ENCODE results near the gene DAGLA.

Gene DAGLA

DNA sequence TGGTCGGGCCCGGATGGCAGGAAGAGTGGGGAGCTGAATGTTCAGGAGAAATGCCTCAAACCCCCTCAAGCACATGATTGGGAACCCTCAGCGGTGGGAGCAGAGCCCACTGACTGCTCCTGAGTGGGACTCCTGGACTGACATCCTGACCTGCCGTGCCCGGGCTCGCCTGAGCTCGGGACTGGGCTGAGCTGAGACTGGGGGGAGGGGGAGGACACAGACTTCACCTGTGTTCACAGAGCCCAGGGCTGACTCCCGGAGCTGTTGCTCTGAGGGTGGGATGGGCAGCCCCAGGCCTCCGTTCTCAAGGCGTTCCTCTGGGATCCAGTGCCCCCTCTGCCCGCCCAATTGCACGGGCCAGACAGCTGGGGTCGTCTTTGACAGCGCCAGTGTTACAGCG is 24.6 kb downstream of the DAGLA start:
- H3K9me3 ChIP-seq (ENCODE audit: low read length), result no peaks in the 10 kb centered on the region
- peaks cover 15% of the 10 kb centered on the region for H3K4me1 ChIP-seq (ENCODE audit: insufficient read depth, low read length)
- H3K27me3 ChIP-seq (ENCODE audit: control insufficient read depth in 1 of 2, insufficient read depth in 2 of 2, low read length in 2 of 2), result no peaks in the 10 kb centered on the region
- H3K36me3 ChIP-seq (ENCODE audit: insufficient read depth, low read length), result no peaks in the 10 kb centered on the region
- H3K27ac ChIP-seq (ENCODE audit: low read depth, low read length), result no peak overlapping the region
- H3K4me3 ChIP-seq (ENCODE audit: low read depth in 1 of 2, low read length in 2 of 2), result no peak overlapping the region
- H3K9ac ChIP-seq (ENCODE audit: low read length), result no peak overlapping the region

DNA sequence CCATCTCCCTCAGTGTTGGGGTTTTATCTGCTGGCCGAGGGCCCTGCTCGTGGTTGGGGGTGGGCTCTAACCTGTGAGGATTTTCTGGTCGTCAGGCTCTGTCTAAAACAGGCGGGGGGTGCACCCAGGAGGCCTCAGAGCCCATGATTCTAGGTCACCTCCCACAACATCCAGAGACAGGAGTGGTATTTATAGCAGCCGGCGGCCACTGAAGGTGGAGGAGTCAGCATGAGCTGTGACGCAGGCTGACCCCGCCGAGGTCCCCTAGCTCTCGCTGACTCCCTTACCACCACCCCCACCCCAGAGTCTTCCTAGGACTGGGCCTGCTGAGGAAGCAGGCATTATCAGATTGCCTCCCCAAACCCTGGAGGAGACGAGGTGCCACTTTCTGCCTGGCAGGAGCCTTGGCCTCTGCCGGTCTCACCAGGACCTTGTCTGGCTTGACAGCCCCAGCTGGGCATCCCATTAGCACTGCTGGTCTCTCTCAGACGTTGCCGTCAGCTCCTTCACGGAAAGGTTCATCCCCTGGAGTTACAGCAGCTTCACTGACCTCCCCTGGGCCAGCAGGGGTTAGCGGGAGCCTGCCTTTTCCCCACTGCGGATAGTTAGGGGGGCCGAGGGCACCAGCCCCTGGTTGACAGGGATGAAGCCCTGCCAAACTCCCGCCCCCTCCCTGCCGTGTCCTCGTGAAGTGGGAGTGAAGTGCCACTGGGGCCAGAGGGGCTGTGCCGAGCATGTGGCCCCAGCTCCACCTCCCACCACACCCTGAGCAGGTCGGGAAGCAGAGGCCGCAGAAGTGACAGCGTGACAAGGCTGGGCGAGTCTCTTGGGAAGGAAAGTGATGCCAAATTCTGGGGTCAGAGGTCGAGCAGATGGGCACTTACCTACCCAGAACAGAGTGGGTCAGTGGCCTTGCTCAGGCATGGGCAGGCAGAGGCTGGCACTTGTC is 26.5 kb downstream of the DAGLA start:
- H3K36me3 ChIP-seq (ENCODE audit: insufficient read depth, low read length), result no peaks in the 10 kb centered on the region
- no peaks in the 10 kb centered on the region for H3K27me3 ChIP-seq (ENCODE audit: control insufficient read depth in 1 of 2, insufficient read depth in 2 of 2, low read length in 2 of 2)
- no peak overlapping the region for H3K27ac ChIP-seq (ENCODE audit: low read depth, low read length)
- no peak overlapping the region for H3K4me3 ChIP-seq (ENCODE audit: low read depth in 1 of 2, low read length in 2 of 2)
- H3K9me3 ChIP-seq (ENCODE audit: low read length), result no peaks in the 10 kb centered on the region
- peaks cover under 1% of the 10 kb centered on the region for H3K4me1 ChIP-seq (ENCODE audit: insufficient read depth, low read length)
- no peak overlapping the region for H3K9ac ChIP-seq (ENCODE audit: low read length)

DNA sequence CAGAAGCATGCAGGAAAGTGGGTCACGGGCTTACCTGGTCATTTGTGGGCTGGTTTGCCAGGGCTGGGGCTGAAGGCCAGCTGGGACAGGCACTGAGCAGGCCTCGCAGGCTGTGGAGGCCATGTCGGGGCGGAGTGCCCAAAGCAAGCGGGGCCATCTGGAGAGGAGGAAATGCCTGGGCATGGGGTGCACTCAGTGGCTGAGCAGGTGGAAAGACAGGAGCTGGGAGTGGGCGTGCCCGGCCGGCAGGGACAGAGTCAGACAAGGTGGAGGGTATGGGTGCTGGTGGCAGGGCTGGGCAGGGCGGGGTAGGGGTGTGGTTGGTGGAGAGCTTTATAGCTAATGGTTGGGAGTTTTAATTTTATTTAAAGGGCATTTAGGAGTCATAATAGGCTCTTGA is 27.4 kb downstream of the DAGLA start:
- Histone ChIP-seq H3K9me3 (ENCODE audit: low read length) (no peaks in the 10 kb centered on the region), H3K4me3 (ENCODE audit: low read depth in 1 of 2, low read length in 2 of 2) (no peak overlapping the region), H3K9ac (ENCODE audit: low read length) (no peak overlapping the region), H3K36me3 (ENCODE audit: insufficient read depth, low read length) (no peaks in the 10 kb centered on the region), H3K27me3 (ENCODE audit: control insufficient read depth in 1 of 2, insufficient read depth in 2 of 2, low read length in 2 of 2) (no peaks in the 10 kb centered on the region), H3K27ac (ENCODE audit: low read depth, low read length) (no peak overlapping the region), H3K4me1 (ENCODE audit: insufficient read depth, low read length) (peaks cover 3% of the 10 kb centered on the region)

DNA sequence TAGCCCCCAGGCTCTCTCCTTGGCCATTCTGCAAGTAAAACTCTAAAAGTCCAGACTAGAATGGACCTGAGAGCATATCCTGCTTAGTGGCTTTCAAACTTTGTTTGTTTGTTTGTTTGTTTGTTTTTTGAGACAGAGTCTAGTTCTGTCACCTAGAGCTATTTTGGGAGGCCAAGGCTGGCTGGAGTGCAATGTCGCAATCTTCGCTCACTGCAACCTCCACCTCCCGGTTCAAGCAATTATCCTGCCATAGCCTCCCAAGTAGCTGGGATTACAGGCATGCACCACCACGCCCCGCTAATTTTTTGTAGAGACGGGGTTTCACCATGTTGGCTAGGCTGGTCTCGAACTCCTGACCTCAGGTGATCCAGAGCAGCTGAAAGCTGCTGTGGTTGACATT is 28.9 kb downstream of the DAGLA start:
- Histone ChIP-seq H3K27ac (ENCODE audit: low read depth, low read length) (no peak overlapping the region), H3K9ac (ENCODE audit: low read length) (no peak overlapping the region), H3K27me3 (ENCODE audit: control insufficient read depth in 1 of 2, insufficient read depth in 2 of 2, low read length in 2 of 2) (no peaks in the 10 kb centered on the region), H3K36me3 (ENCODE audit: insufficient read depth, low read length) (no peaks in the 10 kb centered on the region), H3K4me3 (ENCODE audit: low read depth in 1 of 2, low read length in 2 of 2) (no peak overlapping the region), H3K4me1 (ENCODE audit: insufficient read depth, low read length) (peaks cover 3% of the 10 kb centered on the region), H3K9me3 (ENCODE audit: low read length) (no peaks in the 10 kb centered on the region)

DNA sequence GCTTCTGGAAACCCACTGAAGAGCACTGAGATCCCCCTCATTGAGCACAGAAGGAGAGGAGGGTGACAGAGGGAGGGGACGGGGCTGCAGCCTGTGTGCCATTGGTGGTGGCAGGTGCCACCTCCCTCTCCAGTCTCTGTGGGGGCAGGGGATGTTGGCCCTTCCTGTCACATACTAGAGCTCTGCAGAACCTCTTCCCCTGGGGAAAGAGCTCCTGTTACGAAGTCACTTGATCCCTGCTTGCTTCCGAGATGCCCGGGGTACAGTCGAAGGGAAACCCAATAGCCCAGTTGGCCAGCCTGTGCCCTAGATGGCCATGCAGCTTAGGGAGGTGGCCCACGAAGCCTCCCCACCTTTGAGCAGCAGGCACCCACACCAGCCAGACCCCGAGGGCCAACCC is 29.4 kb downstream of the DAGLA start:
- Histone ChIP-seq H3K36me3 (ENCODE audit: insufficient read depth, low read length) (no peaks in the 10 kb centered on the region), H3K9ac (ENCODE audit: low read length) (no peak overlapping the region), H3K27me3 (ENCODE audit: control insufficient read depth in 1 of 2, insufficient read depth in 2 of 2, low read length in 2 of 2) (no peaks in the 10 kb centered on the region), H3K4me3 (ENCODE audit: low read depth in 1 of 2, low read length in 2 of 2) (no peak overlapping the region), H3K4me1 (ENCODE audit: insufficient read depth, low read length) (peaks cover 3% of the 10 kb centered on the region), H3K9me3 (ENCODE audit: low read length) (no peaks in the 10 kb centered on the region), H3K27ac (ENCODE audit: low read depth, low read length) (no peak overlapping the region)

DNA sequence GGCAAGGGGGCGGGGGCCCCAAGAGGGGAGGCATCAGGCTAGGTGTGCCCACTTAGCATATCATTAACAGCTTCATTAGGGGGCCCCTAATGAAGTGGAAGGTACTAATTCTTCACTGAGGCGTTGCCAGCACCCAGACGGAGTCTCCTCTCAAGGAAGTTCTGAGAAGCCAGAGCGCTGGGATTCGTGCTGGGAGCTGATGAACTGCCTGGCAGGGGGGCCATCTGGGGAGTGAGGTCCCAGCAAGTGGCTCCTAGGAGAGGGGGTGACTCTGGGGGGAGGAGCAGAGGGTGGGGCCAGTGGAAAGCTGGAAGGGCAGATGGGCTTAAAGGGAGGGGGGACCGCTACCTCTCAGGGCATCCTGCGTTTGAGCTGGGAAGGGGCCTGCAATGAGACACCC is 29.8 kb downstream of the DAGLA start:
- Histone ChIP-seq H3K27me3 (ENCODE audit: control insufficient read depth in 1 of 2, insufficient read depth in 2 of 2, low read length in 2 of 2) (no peaks in the 10 kb centered on the region), H3K4me3 (ENCODE audit: low read depth in 1 of 2, low read length in 2 of 2) (no peak overlapping the region), H3K27ac (ENCODE audit: low read depth, low read length) (no peak overlapping the region), H3K9me3 (ENCODE audit: low read length) (no peaks in the 10 kb centered on the region), H3K36me3 (ENCODE audit: insufficient read depth, low read length) (no peaks in the 10 kb centered on the region), H3K4me1 (ENCODE audit: insufficient read depth, low read length) (peaks cover 3% of the 10 kb centered on the region), H3K9ac (ENCODE audit: low read length) (no peak overlapping the region)

DNA sequence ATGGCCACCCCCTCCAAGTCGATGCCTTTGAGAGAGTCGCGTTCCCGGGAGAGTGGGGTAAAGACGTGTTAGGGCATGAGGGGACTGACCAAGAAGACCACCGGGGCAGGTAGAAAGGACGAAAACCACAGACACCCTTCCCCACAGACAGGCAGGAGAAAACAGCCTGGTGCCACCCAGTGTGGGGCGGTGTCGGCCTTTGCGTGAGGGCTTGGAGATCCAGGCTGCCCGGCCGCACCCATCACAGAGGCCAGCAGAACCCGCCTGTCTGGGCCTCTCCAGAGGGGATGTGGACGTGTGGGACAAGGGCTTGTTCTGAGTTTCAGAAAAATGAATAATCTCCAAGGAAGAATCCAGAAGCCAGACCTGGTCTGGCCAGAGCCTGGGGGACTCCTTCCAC is 30.8 kb downstream of the DAGLA start:
- H3K4me1 ChIP-seq (ENCODE audit: insufficient read depth, low read length), result peaks cover 3% of the 10 kb centered on the region
- no peak overlapping the region for H3K27ac ChIP-seq (ENCODE audit: low read depth, low read length)
- no peak overlapping the region for H3K4me3 ChIP-seq (ENCODE audit: low read depth in 1 of 2, low read length in 2 of 2)
- no peak overlapping the region for H3K9ac ChIP-seq (ENCODE audit: low read length)
- H3K27me3 ChIP-seq (ENCODE audit: control insufficient read depth in 1 of 2, insufficient read depth in 2 of 2, low read length in 2 of 2), result no peaks in the 10 kb centered on the region
- no peaks in the 10 kb centered on the region for H3K9me3 ChIP-seq (ENCODE audit: low read length)
- no peaks in the 10 kb centered on the region for H3K36me3 ChIP-seq (ENCODE audit: insufficient read depth, low read length)

DNA sequence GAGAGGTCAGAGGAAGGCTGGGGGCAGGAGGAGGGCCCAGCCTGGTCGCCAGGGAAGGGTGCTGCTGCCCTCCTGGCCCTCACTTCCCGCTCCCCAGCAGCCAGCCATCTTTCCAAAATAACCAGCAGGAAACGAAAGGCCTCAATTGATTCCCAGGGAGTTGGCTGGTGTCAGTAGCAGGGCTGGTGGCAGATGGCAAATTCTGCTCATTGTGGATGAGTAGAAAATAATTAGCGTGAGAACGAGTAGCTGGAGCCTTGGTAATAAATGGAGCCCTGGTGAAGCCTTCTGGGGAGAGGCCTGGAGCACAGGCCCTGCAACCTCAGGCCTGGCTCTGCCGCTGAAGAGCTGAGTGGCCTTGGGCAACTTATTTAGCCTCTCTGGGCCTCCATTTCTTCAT is 31.3 kb downstream of the DAGLA start:
- H3K4me3 ChIP-seq (ENCODE audit: low read depth in 1 of 2, low read length in 2 of 2), result no peak overlapping the region
- no peaks in the 10 kb centered on the region for H3K9me3 ChIP-seq (ENCODE audit: low read length)
- no peak overlapping the region for H3K9ac ChIP-seq (ENCODE audit: low read length)
- H3K36me3 ChIP-seq (ENCODE audit: insufficient read depth, low read length), result no peaks in the 10 kb centered on the region
- no peaks in the 10 kb centered on the region for H3K27me3 ChIP-seq (ENCODE audit: control insufficient read depth in 1 of 2, insufficient read depth in 2 of 2, low read length in 2 of 2)
- H3K27ac ChIP-seq (ENCODE audit: low read depth, low read length), result no peak overlapping the region
- peaks cover 3% of the 10 kb centered on the region for H3K4me1 ChIP-seq (ENCODE audit: insufficient read depth, low read length)

DNA sequence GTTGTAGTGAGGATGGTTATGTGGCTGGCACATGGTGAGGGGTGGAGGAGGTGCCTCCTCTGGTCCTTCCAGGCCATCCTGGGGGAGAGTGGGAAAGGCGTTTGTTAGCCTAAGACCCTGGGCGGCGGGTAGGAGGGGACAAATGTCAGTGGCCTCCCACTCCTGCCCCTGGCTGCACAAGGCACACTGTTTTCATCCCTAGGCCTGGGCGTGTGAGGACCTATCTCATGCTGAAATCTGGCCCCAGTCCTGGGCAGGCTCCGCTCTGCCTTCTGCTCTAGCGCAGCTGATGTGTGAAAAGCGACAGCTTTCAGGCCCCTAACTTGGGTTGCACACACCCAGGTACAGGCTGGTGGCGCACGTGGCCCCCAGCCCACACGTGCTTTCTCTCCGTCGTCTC is 32.1 kb downstream of the DAGLA start:
- Histone ChIP-seq H3K9me3 (ENCODE audit: low read length) (no peaks in the 10 kb centered on the region), H3K36me3 (ENCODE audit: insufficient read depth, low read length) (no peaks in the 10 kb centered on the region), H3K27ac (ENCODE audit: low read depth, low read length) (no peak overlapping the region), H3K27me3 (ENCODE audit: control insufficient read depth in 1 of 2, insufficient read depth in 2 of 2, low read length in 2 of 2) (no peaks in the 10 kb centered on the region), H3K4me3 (ENCODE audit: low read depth in 1 of 2, low read length in 2 of 2) (no peak overlapping the region), H3K9ac (ENCODE audit: low read length) (no peak overlapping the region), H3K4me1 (ENCODE audit: insufficient read depth, low read length) (peaks cover 3% of the 10 kb centered on the region)

DNA sequence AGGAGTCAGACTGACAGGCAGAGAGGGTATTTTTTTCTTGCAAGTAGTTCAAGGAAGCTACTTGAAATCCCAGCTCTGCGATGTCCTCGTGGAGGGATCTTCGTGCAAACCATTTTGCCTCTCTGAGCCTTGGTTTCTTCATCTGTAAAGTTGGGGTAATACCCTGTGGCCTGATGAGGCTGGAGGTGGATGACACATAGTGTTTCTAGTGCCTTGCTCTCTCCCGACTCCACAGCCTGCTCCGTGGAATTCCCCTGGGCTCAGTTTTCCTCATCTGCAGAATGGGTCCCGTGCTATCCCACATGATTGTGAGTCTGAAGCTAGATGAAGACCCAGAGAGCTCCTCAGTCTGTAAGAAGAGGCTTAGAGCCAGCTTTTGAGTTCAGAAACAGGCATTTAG is 32.7 kb downstream of the DAGLA start:
- no peak overlapping the region for H3K27ac ChIP-seq (ENCODE audit: low read depth, low read length)
- no peak overlapping the region for H3K9ac ChIP-seq (ENCODE audit: low read length)
- no peak overlapping the region for H3K4me3 ChIP-seq (ENCODE audit: low read depth in 1 of 2, low read length in 2 of 2)
- no peaks in the 10 kb centered on the region for H3K9me3 ChIP-seq (ENCODE audit: low read length)
- H3K27me3 ChIP-seq (ENCODE audit: control insufficient read depth in 1 of 2, insufficient read depth in 2 of 2, low read length in 2 of 2), result no peaks in the 10 kb centered on the region
- no peaks in the 10 kb centered on the region for H3K36me3 ChIP-seq (ENCODE audit: insufficient read depth, low read length)
- peaks cover 6% of the 10 kb centered on the region for H3K4me1 ChIP-seq (ENCODE audit: insufficient read depth, low read length)

DNA sequence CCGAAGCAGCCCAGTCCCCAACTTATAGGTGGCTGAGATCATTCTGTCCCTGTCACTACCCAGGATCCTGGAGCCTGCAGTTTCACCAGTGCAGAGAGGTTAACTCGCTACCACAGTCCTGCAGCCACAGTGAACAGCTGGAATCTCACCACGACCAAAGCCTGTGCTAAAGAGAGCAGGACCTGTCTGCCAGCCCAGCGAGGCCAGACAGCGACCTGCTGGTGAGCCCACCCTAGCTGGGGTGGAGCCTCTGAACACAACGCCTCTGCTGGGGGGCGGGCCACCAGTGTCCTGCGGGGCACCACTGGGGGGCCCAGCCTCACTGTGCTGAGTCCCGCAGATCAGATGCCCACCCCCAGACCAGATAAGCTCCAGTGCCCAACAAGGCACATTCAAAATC is 33.3 kb downstream of the DAGLA start:
- Histone ChIP-seq H3K9ac (ENCODE audit: low read length) (no peak overlapping the region), H3K9me3 (ENCODE audit: low read length) (no peaks in the 10 kb centered on the region), H3K4me1 (ENCODE audit: insufficient read depth, low read length) (peaks cover 10% of the 10 kb centered on the region), H3K4me3 (ENCODE audit: low read depth in 1 of 2, low read length in 2 of 2) (no peak overlapping the region), H3K36me3 (ENCODE audit: insufficient read depth, low read length) (no peaks in the 10 kb centered on the region), H3K27ac (ENCODE audit: low read depth, low read length) (no peak overlapping the region), H3K27me3 (ENCODE audit: control insufficient read depth in 1 of 2, insufficient read depth in 2 of 2, low read length in 2 of 2) (no peaks in the 10 kb centered on the region)

DNA sequence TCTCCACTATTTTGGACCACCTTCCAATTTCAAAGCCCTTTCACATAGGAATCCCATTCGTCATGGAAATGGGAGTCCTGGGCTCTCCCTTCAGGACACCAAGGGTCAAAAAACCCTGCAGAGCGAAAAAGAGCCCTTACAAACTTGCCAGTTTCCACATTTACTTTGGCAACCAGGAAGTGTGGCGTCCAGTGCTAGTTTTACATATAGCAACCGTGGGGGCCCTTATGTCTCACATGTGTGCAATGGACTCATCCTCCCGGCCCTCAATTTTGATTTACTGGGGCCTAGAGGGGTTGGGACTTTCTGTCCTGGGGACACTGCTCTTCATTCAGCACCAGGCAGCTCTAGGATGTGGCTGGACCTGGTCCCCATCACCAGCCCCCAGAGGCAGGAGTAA is 33.7 kb downstream of the DAGLA start:
- Histone ChIP-seq H3K27ac (ENCODE audit: low read depth, low read length) (no peak overlapping the region), H3K9me3 (ENCODE audit: low read length) (no peaks in the 10 kb centered on the region), H3K4me3 (ENCODE audit: low read depth in 1 of 2, low read length in 2 of 2) (no peak overlapping the region), H3K4me1 (ENCODE audit: insufficient read depth, low read length) (peaks cover 12% of the 10 kb centered on the region), H3K9ac (ENCODE audit: low read length) (no peak overlapping the region), H3K27me3 (ENCODE audit: control insufficient read depth in 1 of 2, insufficient read depth in 2 of 2, low read length in 2 of 2) (no peaks in the 10 kb centered on the region), H3K36me3 (ENCODE audit: insufficient read depth, low read length) (no peaks in the 10 kb centered on the region)

Measured in muscle layer of colon (tissue), 2 donors.